Measurements from ENCODE around the gene HNRNPA1.
"Not testable (repeated sequence)": the region's sequence is repeated elsewhere in the genome, so short reads cannot be mapped to it uniquely, and the experiment has no call there.

HNRNPA1 gene

DNA sequence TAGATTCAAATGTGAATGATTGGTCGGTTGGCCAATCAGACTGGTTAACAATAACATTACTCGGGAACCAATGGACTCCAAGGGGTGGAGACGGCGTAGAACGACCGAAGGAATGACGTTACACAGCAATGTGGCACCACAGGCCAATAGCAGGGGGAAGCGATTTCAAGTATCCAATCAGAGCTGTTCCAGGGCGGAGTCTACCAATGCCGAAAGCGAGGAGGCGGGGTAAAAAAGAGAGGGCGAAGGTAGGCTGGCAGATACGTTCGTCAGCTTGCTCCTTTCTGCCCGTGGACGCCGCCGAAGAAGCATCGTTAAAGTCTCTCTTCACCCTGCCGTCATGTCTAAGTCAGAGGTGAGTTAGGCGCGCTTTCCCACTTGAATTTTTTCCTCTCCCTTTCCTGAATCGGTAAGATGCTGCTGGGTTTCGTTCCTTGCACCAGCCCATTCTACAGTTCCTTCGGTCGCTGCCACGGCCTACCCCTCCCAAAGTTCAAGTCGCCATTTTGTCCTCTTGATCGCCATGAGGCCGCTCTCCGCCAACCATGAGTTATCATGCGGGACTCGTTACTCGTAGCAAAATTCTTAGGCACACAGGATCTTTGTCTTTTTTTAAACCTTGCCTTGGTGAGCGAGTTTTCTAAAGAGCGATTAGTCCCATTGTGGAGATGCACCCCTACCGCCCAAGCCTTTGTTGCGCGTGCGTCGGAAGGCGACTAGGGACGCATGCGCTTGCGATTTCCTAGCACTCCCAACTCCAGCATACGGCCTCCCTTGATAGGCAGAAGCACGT lies at the start of gene HNRNPA1:
Gene HNRNPA1 (plus strand): TSS at position 259 of the 793 bp plus-strand sequence. CDS start 82 bp downstream, at position 341.
- peak; percentile 91 for DNase-seq
- H3K27ac Mint-ChIP-seq: no peak within 1 kb of the TSS
- H3K27me3 Mint-ChIP-seq (ENCODE audit: low read depth, poor library complexity): peaks cover 3% of the 10 kb centered on the region
- H3K4me3 Mint-ChIP-seq: no peak within 1 kb of the TSS
- peaks cover 19% of the 10 kb centered on the region for H3K36me3 Mint-ChIP-seq (ENCODE audit: low read depth)
- H3K4me1 Mint-ChIP-seq: peaks cover 70% of the 10 kb centered on the region
- no peaks in the 10 kb centered on the region for H3K9me3 Mint-ChIP-seq
- TF ChIP-seq, protein P1, sequence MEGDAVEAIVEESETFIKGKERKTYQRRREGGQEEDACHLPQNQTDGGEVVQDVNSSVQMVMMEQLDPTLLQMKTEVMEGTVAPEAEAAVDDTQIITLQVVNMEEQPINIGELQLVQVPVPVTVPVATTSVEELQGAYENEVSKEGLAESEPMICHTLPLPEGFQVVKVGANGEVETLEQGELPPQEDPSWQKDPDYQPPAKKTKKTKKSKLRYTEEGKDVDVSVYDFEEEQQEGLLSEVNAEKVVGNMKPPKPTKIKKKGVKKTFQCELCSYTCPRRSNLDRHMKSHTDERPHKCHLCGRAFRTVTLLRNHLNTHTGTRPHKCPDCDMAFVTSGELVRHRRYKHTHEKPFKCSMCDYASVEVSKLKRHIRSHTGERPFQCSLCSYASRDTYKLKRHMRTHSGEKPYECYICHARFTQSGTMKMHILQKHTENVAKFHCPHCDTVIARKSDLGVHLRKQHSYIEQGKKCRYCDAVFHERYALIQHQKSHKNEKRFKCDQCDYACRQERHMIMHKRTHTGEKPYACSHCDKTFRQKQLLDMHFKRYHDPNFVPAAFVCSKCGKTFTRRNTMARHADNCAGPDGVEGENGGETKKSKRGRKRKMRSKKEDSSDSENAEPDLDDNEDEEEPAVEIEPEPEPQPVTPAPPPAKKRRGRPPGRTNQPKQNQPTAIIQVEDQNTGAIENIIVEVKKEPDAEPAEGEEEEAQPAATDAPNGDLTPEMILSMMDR (IDR thresholded peaks at IDR 0.05): no peak

DNA sequence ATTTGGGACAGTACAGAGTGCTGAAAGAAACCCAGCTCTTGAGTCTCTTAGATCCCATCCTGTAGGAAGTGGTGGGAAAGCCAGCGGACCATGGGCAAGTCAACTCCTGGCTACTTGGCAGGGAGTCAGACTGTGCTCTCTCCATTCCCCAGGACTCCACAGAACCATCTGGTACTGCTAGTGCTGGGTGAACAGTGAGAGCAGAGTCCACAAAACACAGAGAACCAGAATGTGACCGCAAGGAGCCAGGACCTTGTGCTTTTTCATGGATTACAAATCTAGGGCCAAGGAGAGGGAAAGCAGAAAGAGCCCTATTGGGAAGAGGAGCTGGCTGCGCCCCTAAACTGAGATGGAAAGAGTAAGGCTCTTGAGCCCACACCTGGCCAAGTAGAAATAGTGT lies 49.3 kb upstream of the HNRNPA1 start:
- peaks cover 81% of the 10 kb centered on the region for H3K4me1 Mint-ChIP-seq
- not testable (repeated sequence) for DNase-seq; H3K9me3 Mint-ChIP-seq; H3K27me3 Mint-ChIP-seq (ENCODE audit: low read depth, poor library complexity)
- peak overlapping the region; percentile 98 for H3K27ac Mint-ChIP-seq
- H3K36me3 Mint-ChIP-seq (ENCODE audit: low read depth): peaks cover 29% of the 10 kb centered on the region
- peak overlapping the region; percentile 39 for H3K4me3 Mint-ChIP-seq

DNA sequence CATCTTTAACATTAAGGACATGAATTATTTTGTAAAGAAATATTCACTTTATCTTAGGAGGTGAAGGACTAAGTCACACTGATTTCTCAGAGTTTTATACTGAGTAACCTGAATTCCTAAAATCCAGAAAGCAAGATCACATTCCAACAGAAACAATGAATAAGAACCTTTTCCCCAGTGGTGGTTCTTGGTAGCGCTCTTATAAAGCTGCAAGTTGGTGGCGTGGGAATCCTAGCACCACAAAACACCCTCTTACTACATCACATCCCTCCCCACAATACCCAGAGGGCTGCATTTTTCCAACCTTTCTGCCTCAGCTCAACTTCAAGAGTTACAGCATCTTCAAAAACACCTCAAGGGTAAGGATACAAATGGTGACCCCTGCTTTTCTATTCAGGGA lies 47.7 kb upstream of the HNRNPA1 start:
- no peak overlapping the region for H3K4me3 Mint-ChIP-seq
- peaks cover 71% of the 10 kb centered on the region for H3K4me1 Mint-ChIP-seq
- H3K36me3 Mint-ChIP-seq (ENCODE audit: low read depth): peaks cover 43% of the 10 kb centered on the region
- no peaks in the 10 kb centered on the region for H3K27me3 Mint-ChIP-seq (ENCODE audit: low read depth, poor library complexity)
- no peak for DNase-seq
- TF ChIP-seq, protein P1 (IDR thresholded peaks at IDR 0.05): no peak
- H3K27ac Mint-ChIP-seq: peak overlapping the region; percentile 47
- no peaks in the 10 kb centered on the region for H3K9me3 Mint-ChIP-seq

DNA sequence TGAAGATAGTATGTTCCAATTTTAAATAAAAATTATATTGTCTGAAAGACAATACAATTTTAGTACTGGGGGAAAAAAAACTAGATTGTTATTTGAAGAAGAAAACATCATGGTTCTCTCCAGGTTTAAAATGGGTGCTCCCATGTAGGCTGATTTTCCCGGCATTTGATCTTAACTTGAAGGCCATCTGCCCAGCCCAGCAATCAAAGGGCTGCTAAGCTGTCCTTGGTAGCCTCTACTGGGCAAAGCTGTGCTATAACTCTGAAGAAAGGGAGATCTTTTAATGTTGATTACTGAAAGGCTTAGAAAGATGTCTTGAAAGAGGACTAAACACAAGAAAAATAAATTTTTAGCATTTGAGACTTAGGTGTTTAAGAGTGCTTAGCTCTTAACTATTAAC lies 42.0 kb upstream of the HNRNPA1 start:
- Mint-ChIP-seq H3K9me3 (no peaks in the 10 kb centered on the region), H3K27me3 (ENCODE audit: low read depth, poor library complexity) (no peaks in the 10 kb centered on the region), H3K27ac (peak overlapping the region; percentile 79), H3K36me3 (ENCODE audit: low read depth) (peaks cover 68% of the 10 kb centered on the region), H3K4me1 (peaks cover 54% of the 10 kb centered on the region), H3K4me3 (no peak overlapping the region)
- DNase-seq: no peak
- TF ChIP-seq, protein P1 (IDR thresholded peaks at IDR 0.05): no peak

DNA sequence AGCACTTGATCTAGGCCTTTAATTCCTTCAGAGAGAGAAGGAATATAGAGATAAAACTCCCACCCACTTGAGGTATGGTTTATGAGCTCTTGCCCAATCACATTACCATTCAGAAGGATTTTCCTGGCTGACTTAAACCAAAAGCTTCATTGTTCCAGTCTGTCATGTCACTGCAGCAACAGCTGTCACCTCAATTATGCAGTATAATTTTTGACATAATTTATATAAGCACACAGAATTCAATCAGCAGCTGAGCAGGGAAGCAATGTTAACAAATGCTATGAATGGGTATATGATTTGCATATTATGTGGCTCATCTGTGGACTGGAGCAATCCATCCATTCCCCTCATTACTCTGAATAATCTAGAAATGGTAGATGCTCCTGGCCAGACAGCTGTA lies 40.9 kb upstream of the HNRNPA1 start:
- peak overlapping the region; percentile 79 for H3K27ac Mint-ChIP-seq
- H3K9me3 Mint-ChIP-seq: no peaks in the 10 kb centered on the region
- peaks cover 70% of the 10 kb centered on the region for H3K36me3 Mint-ChIP-seq (ENCODE audit: low read depth)
- TF ChIP-seq, protein P1 (IDR thresholded peaks at IDR 0.05): no peak
- no peaks in the 10 kb centered on the region for H3K27me3 Mint-ChIP-seq (ENCODE audit: low read depth, poor library complexity)
- no peak for DNase-seq
- no peak overlapping the region for H3K4me3 Mint-ChIP-seq
- H3K4me1 Mint-ChIP-seq: peaks cover 48% of the 10 kb centered on the region

DNA sequence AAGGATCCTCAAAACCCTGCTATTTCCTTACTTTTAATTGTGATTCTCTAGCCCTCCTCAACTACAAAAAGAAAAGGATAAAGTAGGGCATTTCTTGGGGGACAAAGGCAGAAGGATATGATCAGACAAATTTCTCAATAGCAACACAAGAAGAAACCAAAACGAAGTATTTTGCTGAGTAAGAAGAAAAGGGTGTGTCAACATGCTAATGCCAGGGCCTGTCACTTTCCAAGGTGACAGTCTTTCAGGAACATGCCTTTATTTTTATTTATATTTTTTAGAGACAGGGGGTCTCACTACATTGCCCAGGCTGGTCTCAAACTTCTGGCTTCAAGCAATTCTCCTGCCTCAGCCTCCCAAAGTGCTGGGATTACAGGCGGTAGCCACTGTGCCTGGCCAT lies 40.4 kb upstream of the HNRNPA1 start:
- Mint-ChIP-seq H3K36me3 (ENCODE audit: low read depth) (peaks cover 72% of the 10 kb centered on the region), H3K4me1 (peaks cover 45% of the 10 kb centered on the region), H3K4me3 (no peak overlapping the region), H3K27me3 (ENCODE audit: low read depth, poor library complexity) (no peaks in the 10 kb centered on the region), H3K27ac (peak overlapping the region; percentile 57), H3K9me3 (no peaks in the 10 kb centered on the region)
- TF ChIP-seq, protein P1 (IDR thresholded peaks at IDR 0.05): no peak
- no peak for DNase-seq

All from nephron progenitor cell (in vitro differentiated cells).